Measurements from ENCODE around the gene IFT52.
"Not testable (repeated sequence)": the region's sequence is repeated elsewhere in the genome, so short reads cannot be mapped to it uniquely, and the experiment has no call there.

The IFT52 gene

DNA sequence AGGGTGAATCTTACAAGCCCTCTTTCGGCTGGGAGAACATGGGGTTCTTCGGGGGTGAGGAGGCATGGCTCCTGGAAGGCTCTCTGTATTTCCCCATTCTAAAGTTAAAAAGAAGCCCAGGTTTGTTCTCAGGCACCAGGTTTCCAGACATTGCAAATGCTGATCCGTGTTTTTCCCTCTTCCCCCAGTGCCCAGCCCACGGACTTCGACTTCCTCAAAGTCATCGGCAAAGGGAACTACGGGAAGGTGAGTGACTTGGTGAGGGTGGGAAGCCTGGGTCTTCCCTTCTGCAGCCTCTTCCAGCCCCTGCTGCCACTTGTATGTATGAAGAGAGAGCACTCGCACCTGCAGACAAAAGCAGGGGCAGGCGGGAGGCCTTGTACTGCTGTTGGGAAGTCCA lies 23.3 kb upstream of the IFT52 start:
- peak; percentile 27 to 56 for DNase-seq

DNA sequence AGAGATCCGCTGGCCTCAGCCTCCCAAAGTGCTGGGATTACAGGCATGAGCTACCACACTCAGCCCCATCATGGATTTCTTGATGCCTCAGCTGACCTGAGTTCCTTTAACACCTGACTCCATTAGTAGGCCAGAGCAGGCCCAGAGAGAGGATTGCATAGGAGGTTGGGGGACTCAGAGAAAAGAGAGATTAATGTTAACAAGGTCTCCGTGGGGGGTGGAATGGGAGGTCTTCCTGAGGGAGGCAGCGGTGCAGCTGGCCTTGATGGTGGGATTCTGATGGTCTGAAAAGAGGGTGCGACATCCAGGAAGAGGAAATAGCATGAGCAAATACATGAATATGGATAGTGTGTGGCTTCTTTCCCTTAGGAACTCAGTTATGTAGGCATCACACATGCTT lies 22.0 kb upstream of the IFT52 start:
- DNase-seq, result no peak

DNA sequence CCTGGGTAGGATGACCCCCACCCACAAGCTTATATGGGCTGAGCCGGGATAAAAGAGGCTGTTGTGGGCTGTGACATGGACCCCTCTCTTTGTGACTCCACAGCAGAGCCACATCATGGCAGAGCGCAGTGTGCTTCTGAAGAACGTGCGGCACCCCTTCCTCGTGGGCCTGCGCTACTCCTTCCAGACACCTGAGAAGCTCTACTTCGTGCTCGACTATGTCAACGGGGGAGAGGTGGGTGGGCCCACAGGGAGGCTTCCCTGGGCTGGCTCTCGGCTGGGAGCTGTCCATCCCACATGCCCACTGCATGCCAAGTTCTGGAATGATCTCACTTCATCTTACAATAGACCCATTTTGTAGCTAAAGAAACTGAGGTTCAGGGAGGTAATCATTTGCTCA lies 21.5 kb upstream of the IFT52 start:
- DNase-seq, result no peak

DNA sequence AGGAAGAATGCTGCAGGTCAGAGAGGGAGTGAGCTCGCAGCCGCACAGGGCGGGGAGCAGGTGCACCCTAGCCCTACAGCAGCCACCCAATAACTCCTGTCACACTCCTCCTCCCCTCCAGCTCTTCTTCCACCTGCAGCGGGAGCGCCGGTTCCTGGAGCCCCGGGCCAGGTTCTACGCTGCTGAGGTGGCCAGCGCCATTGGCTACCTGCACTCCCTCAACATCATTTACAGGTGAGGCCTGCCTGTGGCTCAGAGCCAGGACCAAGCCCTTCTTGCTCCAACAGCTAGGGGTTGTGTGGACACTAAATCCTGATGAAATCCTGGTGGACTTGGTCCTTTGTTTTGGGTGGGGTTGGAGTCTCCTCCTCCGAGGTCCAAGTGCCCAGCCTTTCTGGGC lies 20.2 kb upstream of the IFT52 start:
- DNase-seq, result no peak

DNA sequence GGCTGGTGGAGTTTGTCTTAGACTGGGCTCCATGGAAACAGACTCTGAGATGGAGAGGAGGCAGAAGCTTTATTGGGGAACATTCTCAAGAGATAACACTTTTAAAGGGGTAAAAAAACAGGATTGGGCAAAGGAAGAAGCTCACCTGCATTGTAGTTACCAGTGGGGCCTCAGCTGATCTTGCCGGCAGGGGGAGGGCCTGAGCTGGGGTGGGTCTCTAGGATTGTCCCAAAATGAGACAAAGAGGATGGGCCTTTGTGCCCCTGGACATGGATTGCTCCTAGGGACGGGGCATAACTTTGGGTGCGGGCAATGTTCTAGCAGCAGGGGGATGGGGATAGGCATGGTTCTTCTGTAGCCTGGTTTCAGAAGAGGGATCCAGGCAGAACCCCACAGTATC lies 19.4 kb upstream of the IFT52 start:
- no peak for DNase-seq

DNA sequence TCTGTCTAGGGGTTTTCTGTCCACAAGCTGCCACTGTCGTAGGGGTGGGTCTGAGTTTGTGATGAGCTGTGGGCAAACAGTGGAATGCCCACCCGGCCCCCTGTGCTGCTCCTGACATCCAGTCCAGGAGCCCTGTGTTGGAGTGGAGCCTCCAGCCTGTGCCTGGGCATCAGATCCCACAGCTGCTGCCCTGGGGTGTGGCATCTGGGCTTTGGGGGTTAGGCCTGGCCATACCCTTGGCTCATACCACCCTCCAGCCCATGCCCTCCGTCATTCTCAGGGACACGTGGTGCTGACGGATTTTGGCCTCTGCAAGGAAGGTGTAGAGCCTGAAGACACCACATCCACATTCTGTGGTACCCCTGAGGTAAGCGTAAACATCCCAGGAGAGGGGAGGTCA lies 19.0 kb upstream of the IFT52 start:
- DNase-seq, result no peak

DNA sequence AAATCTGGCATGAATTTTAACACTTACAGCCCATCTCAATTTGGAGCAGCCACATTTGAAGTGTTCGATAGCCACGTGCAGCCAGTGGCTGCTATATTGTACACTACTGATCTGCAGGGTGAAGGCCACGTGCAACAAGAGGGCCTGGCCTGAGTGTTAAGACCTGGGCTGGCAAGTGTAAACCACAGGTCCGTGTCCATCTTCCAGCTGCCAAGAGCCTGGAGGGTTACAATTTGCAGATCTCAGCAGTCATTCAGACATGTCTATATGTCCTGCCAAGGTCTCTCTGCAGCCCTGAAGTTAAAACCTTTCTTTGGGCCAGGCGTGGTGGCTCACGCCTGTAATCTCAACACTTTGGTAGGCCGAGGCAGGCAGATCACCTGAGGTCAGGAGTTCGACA lies 17.8 kb upstream of the IFT52 start:
- DNase-seq, result no peak

DNA sequence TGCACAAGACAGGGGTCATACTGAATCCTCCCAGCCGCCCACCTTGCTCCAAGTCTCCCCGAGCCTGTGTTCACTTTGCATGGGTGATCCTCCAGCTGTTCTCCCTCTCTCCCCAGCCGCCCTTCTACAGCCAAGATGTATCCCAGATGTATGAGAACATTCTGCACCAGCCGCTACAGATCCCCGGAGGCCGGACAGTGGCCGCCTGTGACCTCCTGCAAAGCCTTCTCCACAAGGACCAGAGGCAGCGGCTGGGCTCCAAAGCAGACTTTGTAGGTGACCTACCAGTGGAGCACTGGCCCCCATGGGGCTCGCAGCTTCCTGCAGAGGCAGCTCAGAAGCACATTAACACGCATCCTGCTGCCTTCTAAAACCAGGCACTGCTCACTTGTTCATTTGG lies 14.6 kb upstream of the IFT52 start:
- no peak for DNase-seq

DNA sequence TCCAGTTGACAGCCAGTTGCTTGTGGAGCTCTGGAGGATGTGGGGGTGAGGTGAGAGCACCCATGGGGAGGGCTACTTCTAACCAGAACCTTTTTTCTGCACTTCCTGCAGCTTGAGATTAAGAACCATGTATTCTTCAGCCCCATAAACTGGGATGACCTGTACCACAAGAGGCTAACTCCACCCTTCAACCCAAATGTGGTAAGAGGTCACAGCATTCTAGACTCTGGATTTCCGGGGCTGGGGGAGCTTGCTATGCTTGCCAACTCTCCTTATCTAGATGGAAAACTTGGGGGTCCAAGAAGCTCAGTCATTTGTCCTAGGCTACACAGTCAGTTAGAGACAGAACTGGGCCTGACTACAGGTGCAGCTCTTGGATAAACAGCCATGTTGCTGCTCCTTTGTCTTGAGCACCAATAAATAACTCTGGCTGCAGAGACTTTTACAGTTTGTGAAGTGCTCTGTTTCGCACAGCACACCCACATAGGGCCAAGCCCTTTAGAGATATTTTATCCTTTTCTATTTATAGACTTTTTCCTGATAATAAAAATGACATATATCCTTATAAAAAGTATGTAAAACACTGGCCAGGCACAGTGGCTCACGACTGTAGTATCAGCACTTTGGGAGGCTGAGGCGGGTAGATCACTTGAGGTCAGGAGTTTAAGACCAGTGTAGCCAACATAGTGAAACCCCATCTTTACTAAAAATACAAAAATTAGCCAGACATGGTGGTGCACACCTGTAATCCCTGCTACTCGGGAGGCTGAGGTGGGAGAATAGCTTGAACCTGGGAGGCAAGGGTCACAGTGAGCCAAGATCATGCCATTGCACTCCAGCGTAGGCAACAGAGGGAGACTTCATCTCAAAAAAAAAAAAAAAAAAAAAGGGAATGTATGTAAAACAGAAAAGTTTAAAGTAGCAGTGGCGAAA lies 10.6 kb upstream of the IFT52 start:
- DNase-seq, result no peak

DNA sequence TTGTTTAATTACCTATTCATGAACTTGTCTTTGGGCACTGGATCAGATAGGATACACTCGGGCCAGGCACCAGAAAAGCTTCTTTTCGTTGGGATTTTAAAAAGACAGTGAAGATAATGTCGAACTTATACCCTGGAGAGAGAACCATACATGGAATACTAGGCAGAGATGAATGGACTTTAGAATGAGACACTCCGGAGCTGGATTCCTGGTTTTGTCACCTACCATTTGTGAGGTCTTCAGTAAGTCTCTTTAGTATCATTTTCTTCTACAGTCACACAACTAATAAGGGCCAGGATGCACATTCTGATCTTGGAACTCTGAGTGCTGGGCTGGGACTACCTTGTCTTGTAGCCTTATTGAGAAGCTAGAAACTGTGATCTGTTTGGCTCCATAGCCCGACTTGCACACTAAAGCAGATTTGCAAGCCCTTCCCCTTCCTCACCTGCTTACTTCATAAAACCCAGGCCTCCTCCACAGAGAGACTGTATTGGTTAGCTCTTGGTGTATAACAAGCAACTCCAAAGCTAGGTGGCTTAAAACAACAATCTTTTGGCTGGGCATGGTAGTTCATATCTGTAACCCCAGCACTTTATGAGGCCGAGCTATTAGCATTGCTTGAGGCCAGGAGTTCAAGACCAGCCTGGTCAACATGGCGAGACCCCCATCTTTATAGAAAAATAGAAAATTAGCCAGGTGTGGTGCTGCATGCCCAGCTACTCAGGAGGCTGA lies 7.4 kb upstream of the IFT52 start:
- no peak for DNase-seq

DNA sequence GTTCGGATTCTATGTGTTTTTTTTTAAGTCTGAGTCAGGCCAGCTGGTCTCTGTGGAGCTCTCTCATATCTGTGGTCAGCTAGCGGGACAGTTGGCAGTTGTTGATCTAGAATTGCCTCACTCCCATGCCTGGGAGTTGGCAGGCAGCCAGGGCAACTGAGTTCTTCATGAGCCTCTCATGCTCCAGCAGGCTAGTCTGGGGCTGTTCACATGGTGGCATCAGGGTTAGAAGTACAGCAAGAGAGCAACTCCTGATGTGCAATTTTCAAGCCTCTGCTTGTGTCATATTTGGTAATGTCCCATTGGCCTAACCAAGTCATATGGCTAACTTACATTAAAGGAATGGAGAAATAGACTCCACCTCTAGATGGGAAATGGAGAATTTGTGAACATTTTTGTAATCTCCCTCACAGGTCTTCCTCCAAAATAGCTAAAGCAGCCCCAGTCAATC lies 6.7 kb upstream of the IFT52 start:
- peak; percentile 21 to 36 for DNase-seq

DNA sequence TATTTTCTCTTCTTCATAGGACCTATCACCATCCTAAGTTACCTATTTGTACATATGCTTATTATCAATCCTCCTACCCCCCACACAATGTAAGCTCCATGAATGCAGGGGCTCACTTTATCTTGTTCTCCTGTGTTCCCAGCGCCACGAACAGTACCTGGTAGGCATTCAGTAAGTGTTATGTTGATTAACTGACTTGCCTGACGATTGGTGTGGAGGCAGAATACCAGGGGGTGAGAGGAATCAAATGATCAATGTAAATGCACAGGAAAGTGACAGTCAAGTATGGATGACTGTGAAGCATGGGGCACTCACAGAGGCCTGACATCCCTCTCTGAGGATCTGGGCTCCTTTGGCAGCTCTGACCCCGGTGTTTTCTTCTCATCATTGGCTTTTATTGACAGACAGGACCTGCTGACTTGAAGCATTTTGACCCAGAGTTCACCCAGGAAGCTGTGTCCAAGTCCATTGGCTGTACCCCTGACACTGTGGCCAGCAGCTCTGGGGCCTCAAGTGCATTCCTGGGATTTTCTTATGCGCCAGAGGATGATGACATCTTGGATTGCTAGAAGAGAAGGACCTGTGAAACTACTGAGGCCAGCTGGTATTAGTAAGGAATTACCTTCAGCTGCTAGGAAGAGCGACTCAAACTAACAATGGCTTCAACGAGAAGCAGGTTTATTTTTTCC lies 6.1 kb upstream of the IFT52 start:
- DNase-seq, result no peak

DNA sequence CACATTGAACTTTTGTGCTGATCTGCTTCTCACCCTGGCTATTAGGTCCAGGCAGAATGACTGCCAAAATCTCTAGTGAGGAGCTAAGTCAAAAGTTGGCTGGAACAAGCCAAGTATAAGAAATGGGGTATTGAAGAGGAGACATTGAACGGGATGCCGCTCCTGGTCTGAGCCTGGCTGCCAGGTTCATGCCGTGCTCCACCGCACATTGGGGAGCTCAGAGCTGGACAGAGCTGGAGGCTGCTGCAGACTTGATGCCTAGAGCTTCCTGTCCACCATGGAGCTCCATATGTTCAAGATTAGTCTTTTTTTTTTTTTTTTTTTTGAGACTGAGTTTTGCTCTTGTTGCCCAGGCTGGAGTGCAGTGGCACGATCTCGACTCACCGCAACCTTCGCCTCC lies 4.1 kb upstream of the IFT52 start:
- no peak for DNase-seq

DNA sequence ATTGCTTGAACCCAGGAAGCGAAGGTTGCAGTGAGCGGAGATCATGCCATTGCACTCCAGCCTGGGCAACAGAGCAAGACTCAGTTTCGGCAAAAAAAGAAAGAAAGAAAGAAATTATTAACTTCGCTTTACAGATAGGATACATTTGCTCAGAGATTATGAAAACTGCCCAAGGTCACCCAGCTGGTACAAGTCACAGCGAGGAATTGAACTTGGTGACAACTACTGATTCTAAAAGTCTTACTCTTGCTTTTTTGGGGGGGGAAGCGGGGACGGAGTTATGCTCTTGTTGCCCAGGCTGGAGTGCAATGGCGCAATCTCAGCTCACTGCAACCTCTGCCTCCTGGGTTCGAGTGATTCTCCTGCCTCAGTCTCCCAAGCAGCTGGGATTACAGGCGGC lies 2.2 kb upstream of the IFT52 start:
- DNase-seq, result not testable (repeated sequence)

DNA sequence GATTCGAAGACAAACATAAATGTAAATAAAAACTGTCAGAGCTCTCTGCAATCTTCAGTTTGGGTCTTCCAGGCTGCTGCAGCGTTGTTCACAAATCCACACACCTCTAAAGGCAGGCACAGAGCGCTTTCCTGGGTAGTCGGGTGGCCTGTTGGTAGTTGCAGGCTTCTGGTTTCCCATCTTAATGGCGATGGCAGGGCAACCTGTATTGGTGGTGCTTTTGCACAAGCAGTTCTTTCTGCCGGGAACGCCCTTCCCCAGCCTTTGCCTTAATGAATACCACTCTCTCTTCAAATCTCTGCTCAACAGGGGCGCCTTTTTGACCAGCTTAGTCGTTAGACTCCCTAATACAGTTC lies 723 bp upstream of the IFT52 start:
- DNase-seq, result no peak

DNA sequence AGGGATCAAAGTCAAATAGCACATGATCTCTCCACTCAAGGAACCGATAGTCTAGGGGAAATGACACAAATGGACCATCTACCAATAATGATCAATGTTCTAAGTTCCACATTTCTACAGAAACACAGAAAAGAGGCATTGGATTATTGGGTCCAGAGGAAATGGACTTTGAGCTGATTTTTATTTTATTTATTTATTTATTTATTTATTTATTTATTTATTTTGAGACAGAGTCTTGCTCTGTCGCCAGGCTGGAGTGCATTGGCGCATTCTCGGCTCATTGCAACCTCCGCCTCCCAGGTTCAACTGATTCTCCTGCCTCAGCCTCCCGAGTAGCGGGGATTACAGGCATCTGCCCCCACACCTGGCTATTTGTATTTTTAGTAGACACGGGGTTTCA lies 11.2 kb downstream of the IFT52 start:
- DNase-seq, result not testable (repeated sequence)

DNA sequence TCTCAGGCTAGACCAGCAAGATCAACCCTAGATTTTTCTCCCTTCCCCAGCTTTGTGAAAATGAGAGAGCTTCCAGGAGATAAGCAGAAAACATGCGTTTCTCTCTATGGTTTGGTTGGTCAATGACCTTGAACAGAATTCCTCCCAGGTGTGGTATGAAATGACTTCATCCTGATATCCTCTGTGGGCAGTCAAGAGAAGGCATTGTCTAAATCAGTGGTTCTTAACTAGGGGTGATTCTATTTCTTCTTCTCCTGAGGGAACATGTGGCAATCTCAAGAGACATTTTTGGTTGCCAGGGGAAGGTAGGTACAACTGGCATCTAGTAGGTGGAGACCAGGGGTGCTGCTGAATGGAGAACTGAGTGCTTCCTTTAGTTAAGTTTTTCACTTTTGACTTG lies 12.4 kb downstream of the IFT52 start:
- DNase-seq, result no peak

DNA sequence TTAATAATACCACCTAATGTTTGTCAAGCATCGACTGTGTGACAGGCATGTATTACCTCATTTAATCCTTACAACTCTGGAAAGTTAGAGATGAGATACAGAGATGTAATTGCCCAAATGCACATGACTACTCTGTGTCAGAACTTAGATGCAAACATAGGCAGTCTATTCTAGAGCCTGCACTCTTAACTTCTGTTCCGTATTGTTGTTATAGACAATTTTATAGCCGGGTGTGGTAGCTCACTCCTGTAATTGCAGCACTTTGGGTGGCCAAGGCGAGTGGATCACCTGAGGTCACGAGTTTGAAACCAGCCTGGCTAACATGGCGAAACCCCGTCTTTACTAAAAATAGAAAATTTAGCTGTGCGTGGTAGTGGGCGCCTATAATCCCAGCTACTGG lies 15.0 kb downstream of the IFT52 start:
- no peak for DNase-seq

DNA sequence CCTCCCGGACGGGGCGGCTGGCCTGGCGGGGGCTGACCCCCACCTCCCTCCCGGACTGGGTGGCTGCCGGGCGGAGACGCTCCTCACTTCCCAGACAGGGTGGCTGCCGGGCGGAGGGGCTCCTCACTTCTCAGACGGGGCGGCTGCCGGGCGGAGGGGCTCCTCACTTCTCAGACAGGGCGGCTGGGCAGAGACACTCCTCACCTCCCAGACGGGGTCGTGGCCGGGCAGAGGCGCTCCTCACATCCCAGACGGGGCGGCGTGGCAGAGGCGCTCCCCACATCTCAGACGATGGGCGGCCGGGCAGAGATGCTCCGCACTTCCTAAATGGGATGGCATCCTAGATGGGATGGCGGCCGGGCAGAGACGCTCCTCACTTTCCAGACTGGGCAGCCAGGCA lies 16.5 kb downstream of the IFT52 start:
- not testable (repeated sequence) for DNase-seq

DNA sequence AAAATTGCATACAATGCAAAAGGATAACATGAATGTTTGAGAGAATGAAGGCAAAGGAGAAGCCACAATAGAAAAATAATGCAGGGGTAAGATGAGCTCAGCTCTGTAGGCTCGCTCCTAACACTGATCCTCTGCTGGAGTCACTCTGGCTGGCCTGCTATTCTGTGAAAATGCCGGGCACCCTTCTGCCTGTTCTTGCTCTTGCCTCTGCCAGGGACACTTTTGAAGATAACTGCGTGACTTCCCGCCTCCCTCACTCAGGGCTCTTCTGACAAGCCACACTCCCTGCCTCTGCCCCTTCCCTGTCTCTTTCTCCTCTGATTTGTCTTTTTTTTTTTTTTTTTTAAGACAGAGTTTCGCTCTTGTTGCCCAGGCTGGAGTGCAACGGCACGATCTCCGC lies 40.9 kb downstream of the IFT52 start:
- DNase-seq, result no peak

DNA sequence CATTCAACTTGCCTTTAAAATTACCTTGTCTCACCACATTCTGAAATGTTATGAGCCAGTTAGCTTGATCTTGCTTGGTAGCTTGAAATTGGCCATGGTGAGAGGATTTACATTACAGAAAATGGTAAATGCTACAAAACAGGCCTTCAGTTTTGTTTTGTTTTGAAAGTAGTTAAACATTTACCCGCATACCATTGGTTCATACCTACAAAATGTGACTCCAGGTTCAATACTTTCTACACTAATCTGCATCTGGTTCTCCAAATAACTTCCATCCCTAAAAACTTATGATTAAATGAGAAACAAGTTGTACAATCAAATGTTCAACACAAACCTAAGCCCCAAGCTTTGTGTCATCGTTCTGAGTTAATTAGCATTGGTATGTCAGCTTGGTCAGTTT lies 45.7 kb downstream of the IFT52 start:
- DNase-seq, result no peak

DNA sequence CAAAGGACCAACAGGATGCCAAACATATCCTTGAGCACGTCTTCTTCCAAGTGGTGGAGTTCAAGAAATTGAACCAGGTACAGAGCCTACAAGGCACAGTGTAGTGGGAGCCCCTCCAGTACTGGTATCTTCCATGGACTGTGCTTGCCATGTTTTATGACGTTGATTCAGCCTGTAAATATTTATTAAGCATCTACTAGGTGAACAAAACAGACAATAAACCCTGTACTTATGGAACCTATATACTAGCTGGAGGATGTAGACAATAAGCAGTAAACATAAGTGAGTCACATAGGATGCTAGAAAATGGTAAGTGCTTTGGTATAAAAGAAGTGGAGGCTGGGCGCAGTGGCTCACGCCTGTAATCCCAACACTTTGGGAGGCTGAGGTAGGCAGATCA lies 51.8 kb downstream of the IFT52 start:
- no peak for DNase-seq

DNA sequence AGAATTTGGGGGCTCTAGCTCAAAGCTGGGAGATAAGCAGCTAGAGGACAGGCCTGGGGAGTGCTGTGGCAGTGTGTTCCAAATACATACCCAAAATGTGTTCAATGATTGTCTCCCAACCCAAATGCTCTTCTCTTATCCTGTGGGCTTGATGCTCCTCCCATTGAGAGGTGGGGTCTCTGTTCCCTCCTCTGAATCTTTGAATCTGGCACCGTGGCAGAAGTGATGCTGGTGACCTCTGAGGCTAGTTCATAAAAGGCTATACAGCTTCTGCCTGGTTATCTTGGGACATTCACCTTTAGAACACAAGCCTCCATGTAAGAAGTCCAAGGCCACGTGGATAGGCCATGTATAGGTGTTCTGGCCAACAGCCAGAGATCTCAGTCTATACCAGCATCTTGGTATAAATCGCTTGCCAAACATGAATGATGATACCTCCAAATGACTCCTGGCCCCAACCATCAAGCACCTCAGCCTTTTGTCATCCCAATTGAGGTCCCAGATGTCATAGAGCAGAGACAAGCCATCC lies 60.3 kb downstream of the IFT52 start:
- DNase-seq, result no peak

Data from inflammatory macrophage (primary cell).